Transverse colon (tissue), 4 donors: ENCODE results near the gene RUFY4. TPM values are rescaled to one million over a fixed set of nuclear protein-coding genes. Genes with fewer than 3 reads are reported as not detected.

ENCODE experiments used
- DNase-seq: peaks from one replicate; pipeline ENCODE4 v3.0.0-alpha.2; 2019
- H3K27ac ChIP-seq, 4 donors: fragments of 200-600 bp; sonication (generic); 2 replicates each; pipeline ENCODE4 v1.5.1; 2016 to 2018; ENCODE audit warnings: inconsistent platforms in 4 of 4
- H3K27me3 ChIP-seq: fragments of 200-600 bp; sonication (generic); 2 replicates; pipeline ENCODE4 v1.5.1; 2017; ENCODE audit warnings: inconsistent platforms
- H3K36me3 ChIP-seq, 4 donors: fragments of 200-600 bp; sonication (generic); 2 replicates each; pipeline ENCODE4 v1.5.1; 2017 to 2019; ENCODE audit warnings: inconsistent platforms in 4 of 4
- H3K4me1 ChIP-seq, 4 donors: fragments of 200-600 bp; sonication (generic); 2 replicates each; pipeline ENCODE4 v1.5.1; 2017 to 2020; ENCODE audit warnings: inconsistent platforms in 4 of 4
- H3K4me3 ChIP-seq, 4 donors: fragments of 200-600 bp; sonication (generic); 1 replicate in 1 of 4; 2 replicates in 3 of 4; pipeline versions ENCODE4 v1.5.1 to v1.6.1; 2017 to 2019; ENCODE audit warnings: inconsistent platforms in 4 of 4
- H3K9me3 ChIP-seq, 2 donors: fragments of 200-600 bp; sonication (generic); 2 replicates each; pipeline ENCODE4 v1.5.1; 2017 to 2019; ENCODE audit warnings: inconsistent platforms in 2 of 2
- EP300 ChIP-seq: sonication (generic); formaldehyde crosslinking; IDR thresholded peaks from one replicate; pipeline ENCODE4 v1.6.1; 2017; ENCODE audit warnings: antibody characterized with exemption, low read depth
- POLR2A ChIP-seq: fragments of 450-650 bp; IDR thresholded peaks from one replicate; pipeline ENCODE4 v1.6.1; 2016; ENCODE audit warnings: antibody characterized with exemption, mild to moderate bottlenecking, moderate library complexity
- POLR2AphosphoS5 ChIP-seq, 3 donors: sonication (generic); formaldehyde crosslinking; IDR thresholded peaks; one replicate each; pipeline ENCODE4 v1.6.1; 2016; ENCODE audit warnings: antibody characterized with exemption in 3 of 3
- WGBS, 2 donors: methylation state at CpG; one replicate each; pipeline ENCODE4 v1.1.5; 2018; ENCODE audit warnings: low coverage in 1 of 2; 5-methylcytosine and 5-hydroxymethylcytosine counted together
- in situ Hi-C, 4 donors: fragments of 200-750 bp; cut with MboI; loops; one replicate each; pipeline versions ENCODE4 v1.15.0 to v1.15.1; 2017; ENCODE audit warnings: low sequenced_read_pairs in 3 of 4, low pct_ligation_motif_present in 1 of 4, low pct_unique_long_range_greater_than_20kb in 1 of 4
- intact Hi-C: fragments of 100-400 bp; cut with DNase I; formaldehyde crosslinking; loops from one replicate; pipeline ENCODE4 v1.15.1; 2023; ENCODE audit warnings: low total_unique reads
- total RNA-seq, 4 donors: library from RNA; depleted of rRNA; stranded (reverse); fragments of >200 nt; gene quantifications; one replicate each; pipeline ENCODE4 v1.1.0, GENCODE V29; 2016
- TF ChIP-seq, protein P1 (sequence below), 5 experiments: fragments of 200-600 bp in 3 of 5; fragments of 450-650 bp in 2 of 5; sonication (generic) in 3 of 5; IDR thresholded peaks; 1 replicate in 2 of 5; 2 replicates in 3 of 5; pipeline ENCODE4 v1.5.1; 2016 to 2017; ENCODE audit warnings: antibody characterized with exemption in 5 of 5, inconsistent platforms in 3 of 5, mild to moderate bottlenecking in 2 of 5, moderate library complexity in 1 of 5

The RUFY4 gene
- total RNA-seq, 4 donors from 2014 or later, result 1.9 TPM; not detected in 3

DNA sequence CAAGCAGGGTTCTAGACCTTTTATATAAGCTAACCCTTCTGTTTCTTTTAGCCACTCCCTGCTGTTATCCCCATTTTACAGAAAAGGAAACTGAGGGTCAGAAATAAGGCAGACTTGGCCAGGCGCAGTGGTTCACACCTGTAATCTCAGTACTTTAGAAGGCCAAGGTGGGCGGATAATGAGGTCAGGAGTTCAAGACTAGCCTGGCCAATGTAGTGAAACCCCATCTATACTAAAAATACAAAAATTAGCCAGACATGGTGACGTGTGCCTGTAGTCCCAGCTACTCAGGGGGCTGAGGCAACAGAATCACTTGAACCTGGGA is 14.3 kb downstream of the RUFY4 start:
- WGBS, 2 donors, result 82 to 83% methylated on average over 3 of the region's 3 CpGs
- no peak for DNase-seq
- in situ Hi-C loops (no loop called here), intact Hi-C loops (no loop called here)
- H3K4me3 ChIP-seq, result no peak overlapping the region
- H3K27ac ChIP-seq, result no peak overlapping the region
- no peaks in the 10 kb centered on the region for H3K27me3 ChIP-seq
- H3K9me3 ChIP-seq, result peaks cover 12 to 13% of the 10 kb centered on the region in 2 donors
- no peaks in the 10 kb centered on the region for H3K4me1 ChIP-seq
- H3K36me3 ChIP-seq, result no peaks in the 10 kb centered on the region
- no peak for TF ChIP-seq POLR2A
- TF ChIP-seq, protein P1, sequence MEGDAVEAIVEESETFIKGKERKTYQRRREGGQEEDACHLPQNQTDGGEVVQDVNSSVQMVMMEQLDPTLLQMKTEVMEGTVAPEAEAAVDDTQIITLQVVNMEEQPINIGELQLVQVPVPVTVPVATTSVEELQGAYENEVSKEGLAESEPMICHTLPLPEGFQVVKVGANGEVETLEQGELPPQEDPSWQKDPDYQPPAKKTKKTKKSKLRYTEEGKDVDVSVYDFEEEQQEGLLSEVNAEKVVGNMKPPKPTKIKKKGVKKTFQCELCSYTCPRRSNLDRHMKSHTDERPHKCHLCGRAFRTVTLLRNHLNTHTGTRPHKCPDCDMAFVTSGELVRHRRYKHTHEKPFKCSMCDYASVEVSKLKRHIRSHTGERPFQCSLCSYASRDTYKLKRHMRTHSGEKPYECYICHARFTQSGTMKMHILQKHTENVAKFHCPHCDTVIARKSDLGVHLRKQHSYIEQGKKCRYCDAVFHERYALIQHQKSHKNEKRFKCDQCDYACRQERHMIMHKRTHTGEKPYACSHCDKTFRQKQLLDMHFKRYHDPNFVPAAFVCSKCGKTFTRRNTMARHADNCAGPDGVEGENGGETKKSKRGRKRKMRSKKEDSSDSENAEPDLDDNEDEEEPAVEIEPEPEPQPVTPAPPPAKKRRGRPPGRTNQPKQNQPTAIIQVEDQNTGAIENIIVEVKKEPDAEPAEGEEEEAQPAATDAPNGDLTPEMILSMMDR (IDR thresholded peaks at IDR 0.05), result no peak
- TF ChIP-seq EP300, result no peak
- TF ChIP-seq POLR2AphosphoS5 (IDR thresholded peaks at IDR 0.05), result no peak

DNA sequence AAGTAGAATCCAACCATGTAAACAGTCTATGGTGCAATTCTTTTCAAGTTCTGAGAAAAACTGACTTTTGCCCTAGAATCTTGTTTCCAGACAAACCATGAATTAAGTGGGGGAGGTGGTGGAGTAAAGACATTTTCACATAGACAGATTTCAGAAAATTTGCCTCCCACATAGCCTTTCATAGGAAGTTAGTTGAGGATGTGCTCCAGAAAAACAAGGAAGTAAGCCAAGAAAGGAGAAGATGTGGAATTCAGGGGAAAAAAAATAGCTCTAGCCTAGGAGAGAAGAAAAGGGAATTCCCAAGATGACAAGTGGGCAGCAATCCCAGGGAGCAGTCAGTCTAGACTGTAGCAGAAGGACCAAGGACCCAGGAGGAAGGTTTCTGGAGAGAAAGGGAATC is 17.4 kb downstream of the RUFY4 start:
- no peak overlapping the region for H3K4me3 ChIP-seq
- intact Hi-C loops, result no loop called here
- in situ Hi-C loops, result no loop called here
- H3K27me3 ChIP-seq, result no peaks in the 10 kb centered on the region
- no peak overlapping the region for H3K27ac ChIP-seq
- no peaks in the 10 kb centered on the region for H3K36me3 ChIP-seq
- TF ChIP-seq, protein P1 (IDR thresholded peaks at IDR 0.05), result no peak
- TF ChIP-seq EP300, result no peak
- no peak for TF ChIP-seq POLR2A
- TF ChIP-seq POLR2AphosphoS5 (IDR thresholded peaks at IDR 0.05), result no peak
- no peaks in the 10 kb centered on the region for H3K4me1 ChIP-seq
- peaks cover 12 to 13% of the 10 kb centered on the region in 2 donors for H3K9me3 ChIP-seq
- no peak for DNase-seq

DNA sequence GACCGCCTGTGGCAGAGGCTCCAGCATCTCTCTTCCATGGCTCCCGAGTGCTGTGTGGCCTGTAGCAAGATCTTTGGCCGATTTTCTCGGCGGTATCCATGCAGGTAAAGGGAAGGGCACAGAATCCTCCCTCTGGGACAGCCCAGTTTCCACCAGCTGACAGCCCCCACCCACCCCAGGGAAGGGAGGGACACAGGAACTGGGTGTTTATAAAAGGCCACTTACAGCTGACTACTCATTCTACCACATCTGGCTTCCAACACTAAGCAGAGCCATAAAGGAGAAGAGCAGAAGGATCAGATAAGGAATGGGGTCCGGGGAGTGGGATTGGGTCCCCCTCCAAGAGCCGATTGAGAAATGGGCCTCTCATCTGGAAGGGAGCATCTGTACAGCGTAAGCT is 20.2 kb downstream of the RUFY4 start:
- in situ Hi-C loops, result no loop called here

DNA sequence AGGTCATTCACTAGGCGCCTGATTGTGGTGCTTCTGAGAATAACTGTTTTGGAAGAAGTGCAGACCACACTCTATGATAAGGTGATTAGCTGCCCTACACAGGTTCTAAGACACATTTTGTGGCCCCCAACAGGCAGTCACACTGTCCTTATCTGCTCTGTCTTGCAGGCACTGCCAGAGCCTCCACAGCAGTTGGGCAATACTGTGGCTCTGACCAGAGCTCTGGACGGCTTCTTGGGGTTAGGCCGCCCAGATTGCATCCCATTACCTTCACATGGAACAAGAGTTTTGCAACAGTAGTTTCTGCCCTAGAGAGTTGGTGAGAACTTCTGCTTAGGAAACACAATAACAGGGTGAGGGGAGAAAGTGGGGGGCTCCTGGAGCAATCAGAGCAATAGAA is 22.7 kb downstream of the RUFY4 start:
- peaks cover 6 to 10% of the 10 kb centered on the region in 2 donors for H3K9me3 ChIP-seq
- in situ Hi-C loops (no loop called here), intact Hi-C loops (no loop called here)
- 95% methylated on average over 3 of the region's 3 CpGs; no CpG with 5 or more reads in 1 of the 2 donors for WGBS, 2 donors
- H3K36me3 ChIP-seq, result no peaks in the 10 kb centered on the region
- TF ChIP-seq, protein P1 (IDR thresholded peaks at IDR 0.05), result no peak
- no peak for TF ChIP-seq POLR2AphosphoS5 (IDR thresholded peaks at IDR 0.05)
- no peak for TF ChIP-seq EP300
- no peak for TF ChIP-seq POLR2A
- H3K27ac ChIP-seq, result no peak overlapping the region
- no peaks in the 10 kb centered on the region for H3K4me1 ChIP-seq
- H3K27me3 ChIP-seq, result no peaks in the 10 kb centered on the region
- no peak overlapping the region for H3K4me3 ChIP-seq
- no peak for DNase-seq

More for the DNA sequence above, 20.2 kb downstream of the RUFY4 start:
- no peak overlapping the region for H3K4me3 ChIP-seq
- H3K4me1 ChIP-seq, result no peaks in the 10 kb centered on the region
- no peaks in the 10 kb centered on the region for H3K27me3 ChIP-seq
- H3K36me3 ChIP-seq, result no peaks in the 10 kb centered on the region
- 58 to 80% methylated on average over 1 to 8 of the region's 8 CpGs for WGBS, 2 donors
- no peak for DNase-seq
- H3K27ac ChIP-seq, result no peak overlapping the region
- intact Hi-C loops, result no loop called here
- TF ChIP-seq, protein P1 (IDR thresholded peaks at IDR 0.05), result no peak
- TF ChIP-seq POLR2A, result no peak
- TF ChIP-seq EP300, result no peak
- TF ChIP-seq POLR2AphosphoS5 (IDR thresholded peaks at IDR 0.05), result no peak
- peaks cover 12 to 13% of the 10 kb centered on the region in 2 donors for H3K9me3 ChIP-seq
